Loucy (cell line): ENCODE measurements around the gene SLC9C2.
"Not testable (repeated sequence)": the region's sequence is repeated elsewhere in the genome, so short reads cannot be mapped to it uniquely, and the experiment has no call there.

Experiments
- CTCF ChIP-seq: fragments of 200-600 bp; sonication (generic); conservative IDR thresholded peaks from 2 replicates; pipeline ENCODE4 v1.5.1; 2014; ENCODE audit warnings: mild to moderate bottlenecking, antibody characterized with exemption, low read length
- EZH2phosphoT487 ChIP-seq: fragments of 200-600 bp; IDR thresholded peaks from 2 replicates; pipeline ENCODE4 v1.6.1; 2018; ENCODE audit warnings: antibody characterized with exemption, mild to moderate bottlenecking, moderate library complexity, borderline replicate concordance

GRCh38 chr1:173637236-173638042 lies 34.6 kb upstream of the SLC9C2 start:
- TF ChIP-seq CTCF, EZH2phosphoT487: not testable (repeated sequence)
